UCSD-AML1 (cell line): ENCODE data around the gene COL17A1.

Experiments
- DNase-seq: peaks from one replicate; lab custom pipeline; 2025; ENCODE audit not compliant: unreplicated experiment; lab: John Stamatoyannopoulos, UW

COL17A1 gene

DNA sequence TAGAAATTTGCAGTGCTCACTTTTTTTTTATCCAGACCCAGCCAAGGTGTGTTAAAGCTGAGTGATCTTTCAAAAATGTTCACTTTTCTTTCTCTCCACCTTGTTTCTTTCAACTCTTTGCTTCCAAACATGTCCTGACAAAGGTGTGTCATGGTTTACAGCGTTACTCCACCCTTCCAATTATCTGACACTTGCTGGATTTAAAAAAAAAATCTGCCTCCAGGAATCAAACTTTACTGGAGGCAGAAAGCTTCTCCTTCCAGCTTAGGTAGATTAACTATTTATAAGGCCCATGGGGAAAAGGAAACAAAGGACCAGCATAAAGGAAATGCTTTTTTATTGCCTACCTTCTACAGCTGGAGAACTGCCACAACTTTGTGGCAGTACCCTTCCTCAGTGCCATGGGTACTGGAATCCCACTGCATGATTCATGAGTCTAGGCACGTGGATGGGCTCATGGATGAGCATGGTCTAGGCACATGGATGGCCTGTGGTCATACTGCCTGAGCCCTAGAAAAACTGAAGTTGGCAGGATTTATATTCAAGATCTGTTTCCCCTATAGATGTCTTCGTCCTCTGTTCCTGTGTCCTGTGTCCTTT, at the start of gene COL17A1:
COL17A1 (minus strand) TSS at position 80 of the 600 bp plus-strand sequence. CDS start 5,207 bp downstream, outside the sequence.
- DNase-seq = no peak

DNA sequence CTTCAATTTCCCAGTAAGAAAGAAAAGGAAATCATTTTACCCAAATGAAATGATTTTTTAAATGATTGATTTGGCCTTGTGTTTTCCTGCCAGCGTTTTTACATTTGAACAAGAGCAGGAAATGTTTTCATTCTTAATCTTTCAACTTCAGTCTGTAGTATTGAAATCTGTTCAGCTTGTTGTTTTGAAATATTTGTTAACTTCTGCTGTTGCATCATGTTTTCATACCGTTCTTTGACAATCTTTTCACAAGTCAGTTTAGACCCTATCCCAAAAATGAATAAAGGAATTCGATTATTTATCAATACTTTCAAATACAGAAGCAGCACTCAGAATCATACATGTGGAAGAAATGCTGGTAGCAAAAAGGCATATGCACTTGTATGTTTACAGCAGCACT, 44.4 kb upstream of the COL17A1 start:
- DNase-seq = no peak

DNA sequence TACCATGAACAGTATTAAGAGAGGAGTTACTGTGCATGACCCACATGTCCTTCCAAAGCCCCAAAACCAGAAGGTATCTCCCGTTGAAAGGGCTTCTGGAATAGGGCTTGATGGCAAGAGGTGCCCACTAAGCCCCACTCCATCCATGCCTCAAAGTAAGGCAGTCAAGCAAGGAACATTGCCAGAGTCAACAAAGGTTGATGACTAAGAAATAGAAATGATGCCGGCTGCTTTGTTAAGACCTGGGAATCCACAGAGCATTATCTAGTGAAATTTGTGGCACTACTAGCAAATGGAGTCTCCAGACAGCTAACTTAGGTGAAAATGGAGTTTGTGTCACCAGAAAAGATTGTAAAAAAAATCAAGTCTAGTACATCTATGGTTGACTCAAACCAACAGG, 42.5 kb upstream of the COL17A1 start:
- no peak for DNase-seq

DNA sequence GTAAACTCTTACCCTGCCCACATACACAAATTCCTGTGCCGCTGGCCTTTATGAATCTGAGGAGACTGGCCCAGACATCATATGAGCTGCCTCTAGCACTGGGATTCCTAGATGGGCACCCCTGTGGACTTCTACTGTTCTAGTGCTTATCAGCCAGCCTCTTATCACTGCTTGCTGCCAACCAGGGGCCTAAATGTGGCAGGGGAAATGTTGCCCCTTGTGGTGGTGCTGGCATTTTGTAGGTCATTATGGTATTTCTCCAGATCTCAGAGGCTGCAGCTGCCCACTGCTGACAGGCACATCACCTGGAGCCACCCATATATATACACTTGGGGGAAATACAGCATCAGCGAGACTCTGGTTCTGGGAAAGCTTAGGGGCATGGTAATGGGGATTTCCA, 41.7 kb upstream of the COL17A1 start:
- peak; percentile 16 for DNase-seq

DNA sequence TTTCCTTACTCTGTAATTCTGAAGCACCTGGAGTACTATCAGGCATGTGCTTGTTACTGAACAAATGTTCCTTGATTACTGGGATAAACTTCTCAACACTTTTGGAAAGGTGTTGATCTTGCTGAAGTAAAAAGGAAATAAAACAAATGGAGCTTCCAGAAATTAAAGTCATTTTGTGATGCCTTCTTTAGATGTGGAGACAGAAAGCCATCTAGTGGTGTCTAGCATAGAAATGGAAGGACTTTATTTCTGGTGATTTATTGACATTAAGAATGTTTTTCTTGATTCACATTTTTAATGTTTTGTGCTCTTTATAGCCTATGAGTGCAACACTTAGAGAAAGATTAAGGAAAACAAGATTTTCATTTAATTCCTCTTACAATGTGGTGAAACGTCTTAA, 37.7 kb upstream of the COL17A1 start:
- no peak for DNase-seq

DNA sequence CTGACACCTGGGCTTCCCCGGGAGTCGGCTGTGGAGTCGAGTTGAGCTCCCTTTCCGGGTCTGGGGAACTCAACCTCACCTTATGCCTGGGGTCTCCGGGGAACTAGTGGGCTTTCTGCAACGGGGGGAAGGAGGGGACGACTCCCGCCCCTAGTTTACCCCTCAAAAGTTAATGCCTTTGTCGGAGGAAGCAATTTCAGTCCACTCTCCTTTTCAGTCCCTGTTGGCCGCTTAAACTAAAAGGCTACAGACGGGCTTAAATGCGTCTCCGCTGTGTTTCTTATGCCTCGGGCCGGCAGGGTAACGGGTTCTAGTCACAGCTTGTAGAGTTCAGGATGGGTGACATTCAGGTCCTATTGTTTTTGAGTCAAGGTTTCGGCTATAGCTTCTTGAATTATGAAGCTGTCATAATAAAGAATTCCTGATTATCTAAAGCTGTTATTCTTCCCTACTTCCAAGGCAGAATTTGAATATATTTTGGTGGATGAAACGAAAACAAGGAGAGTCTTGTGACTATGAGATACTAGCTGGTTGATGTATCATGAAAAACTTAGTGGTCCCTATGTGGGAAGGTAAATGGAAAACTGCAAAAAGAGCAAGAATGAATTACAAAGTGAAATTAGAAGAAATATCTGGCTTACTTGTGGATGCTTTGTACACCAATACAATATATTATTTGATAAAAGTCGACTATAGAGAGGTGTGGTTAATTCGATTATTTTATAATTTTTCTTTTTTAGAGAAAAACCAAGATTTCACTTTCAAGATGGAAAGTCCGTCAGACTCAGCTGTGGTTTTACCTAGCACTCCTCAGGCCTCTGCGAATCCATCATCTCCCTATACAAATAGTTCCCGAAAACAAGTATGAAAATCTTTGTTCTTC, 36.8 kb upstream of the COL17A1 start:
- no peak for DNase-seq

DNA sequence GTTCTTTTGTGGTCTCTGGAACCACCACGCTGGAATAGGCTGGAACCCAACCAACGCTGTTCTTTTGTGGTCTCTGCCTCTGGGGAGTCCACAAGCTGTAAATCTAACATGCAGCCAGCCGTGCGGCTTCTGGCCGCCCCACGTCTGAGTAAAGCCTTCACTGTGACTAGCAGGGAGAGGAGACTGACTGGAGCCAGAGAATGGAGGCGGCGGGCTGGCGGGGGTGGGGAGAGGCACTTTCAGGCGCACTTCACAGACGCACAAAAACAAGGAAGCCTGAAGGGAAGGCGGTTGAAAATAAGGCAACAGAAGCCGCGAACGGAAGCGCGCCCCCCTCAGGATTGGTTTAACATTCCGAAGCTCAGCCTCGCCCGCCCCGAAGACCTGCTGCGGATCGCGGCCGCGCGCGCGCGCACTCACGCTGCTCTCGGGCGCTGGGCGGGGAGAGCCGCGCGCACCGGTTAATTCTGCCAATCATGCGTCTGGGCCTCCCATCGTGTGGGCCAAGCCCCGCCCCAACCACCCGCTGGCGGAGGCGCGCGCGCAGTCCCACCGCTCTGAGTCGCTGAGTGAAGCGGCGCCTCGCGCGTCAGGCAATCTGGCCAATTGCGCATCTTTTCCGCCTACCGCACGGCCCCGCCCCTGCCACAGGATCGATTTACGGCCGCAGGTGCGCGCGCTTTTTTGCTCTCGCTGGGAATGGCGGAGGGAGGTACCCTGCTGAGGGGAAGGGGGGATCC, 36.0 kb upstream of the COL17A1 start, which contains the start of gene SFR1:
SFR1 (plus strand) TSS at position 687 of the 740 bp plus-strand sequence; CDS start at position 700, 13 bp downstream.
- peak; percentile 100 for DNase-seq

DNA sequence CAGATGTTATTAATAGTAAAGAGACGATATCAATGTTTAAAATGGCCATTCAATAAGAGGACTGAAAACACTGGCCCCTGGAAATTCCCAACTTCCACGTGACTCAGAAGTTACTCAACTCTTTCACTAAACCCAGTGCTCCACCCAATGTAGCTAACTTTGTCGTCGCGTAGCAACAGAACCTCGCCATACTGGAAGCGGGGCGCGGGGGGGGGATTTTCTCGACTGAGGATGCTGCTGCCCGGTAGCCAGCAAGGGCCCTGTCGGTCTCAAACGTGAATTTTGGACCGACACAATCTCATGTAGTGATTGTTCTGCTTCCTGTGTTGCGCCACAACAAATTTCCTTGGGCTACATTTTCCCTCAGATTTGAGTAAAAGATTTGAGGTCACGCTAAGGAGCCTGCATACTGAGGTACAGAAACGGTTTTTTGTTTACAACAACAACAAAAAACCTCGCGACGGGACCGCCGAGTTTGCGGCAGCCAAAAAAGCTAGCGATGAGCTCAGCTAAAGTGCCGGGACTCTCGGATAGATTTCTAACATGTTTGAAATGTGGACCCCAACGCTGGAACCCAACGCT, 35.3 kb upstream of the COL17A1 start:
- DNase-seq = peak; percentile 54

DNA sequence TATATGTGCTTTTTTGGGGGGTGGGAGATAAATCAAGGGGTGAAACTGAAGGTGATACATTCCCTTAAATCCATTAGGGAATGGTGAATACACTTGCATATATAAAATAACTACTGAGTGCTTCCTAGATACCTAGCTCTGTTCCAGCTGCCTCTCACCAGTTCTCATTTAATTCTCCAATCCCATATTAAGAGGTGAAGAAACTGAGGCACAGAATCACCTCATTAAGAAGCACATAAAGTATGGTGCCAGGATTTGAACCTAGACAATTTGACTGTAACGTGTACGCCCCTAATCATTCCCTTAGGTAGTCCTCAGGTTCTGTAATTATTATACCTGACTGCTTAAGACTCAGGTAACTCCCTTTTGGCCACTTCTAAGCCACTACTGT, 34.8 kb upstream of the COL17A1 start:
- DNase-seq = no peak

DNA sequence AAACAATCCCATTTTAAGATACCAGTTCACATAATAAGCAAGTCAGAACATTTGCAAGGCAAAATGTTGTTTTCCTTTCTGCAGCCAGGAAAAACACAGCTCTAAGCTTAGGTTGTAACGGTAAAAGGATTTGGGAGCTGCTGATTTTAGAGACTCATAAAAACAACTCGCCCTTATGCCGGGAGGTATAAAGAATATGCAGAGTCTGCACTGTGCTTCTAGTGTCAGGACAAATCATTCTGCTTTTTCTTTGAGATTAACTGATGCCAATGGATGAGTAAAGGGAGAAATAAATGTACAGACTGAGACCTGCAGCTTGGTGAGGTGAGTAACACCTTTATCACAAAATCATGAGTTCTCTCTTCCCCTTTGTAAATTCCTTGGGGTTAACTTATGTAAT, 34.3 kb upstream of the COL17A1 start:
- DNase-seq = no peak

DNA sequence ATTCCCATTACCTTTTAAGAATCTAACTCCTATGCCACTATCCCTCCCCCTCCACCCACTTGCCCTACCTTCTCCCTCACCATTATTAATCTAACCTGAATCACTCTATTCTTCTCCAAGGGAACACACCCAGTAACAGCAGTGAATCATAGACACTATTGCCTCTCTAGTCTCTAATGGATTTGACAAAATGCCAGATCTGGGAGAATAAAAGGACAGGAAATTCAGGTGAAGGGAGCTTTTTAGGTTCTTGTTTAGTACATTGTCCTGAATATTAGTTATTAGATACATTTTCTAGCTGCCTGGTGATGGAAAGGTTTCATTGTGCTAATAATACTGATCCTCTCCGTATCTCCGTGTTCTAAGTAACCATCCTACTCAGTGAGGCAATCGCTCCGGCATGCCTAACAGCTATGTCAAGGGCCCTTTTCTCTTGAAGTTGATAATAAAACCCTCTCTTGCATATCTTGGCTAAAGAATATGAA, 32.2 kb upstream of the COL17A1 start:
- no peak for DNase-seq

DNA sequence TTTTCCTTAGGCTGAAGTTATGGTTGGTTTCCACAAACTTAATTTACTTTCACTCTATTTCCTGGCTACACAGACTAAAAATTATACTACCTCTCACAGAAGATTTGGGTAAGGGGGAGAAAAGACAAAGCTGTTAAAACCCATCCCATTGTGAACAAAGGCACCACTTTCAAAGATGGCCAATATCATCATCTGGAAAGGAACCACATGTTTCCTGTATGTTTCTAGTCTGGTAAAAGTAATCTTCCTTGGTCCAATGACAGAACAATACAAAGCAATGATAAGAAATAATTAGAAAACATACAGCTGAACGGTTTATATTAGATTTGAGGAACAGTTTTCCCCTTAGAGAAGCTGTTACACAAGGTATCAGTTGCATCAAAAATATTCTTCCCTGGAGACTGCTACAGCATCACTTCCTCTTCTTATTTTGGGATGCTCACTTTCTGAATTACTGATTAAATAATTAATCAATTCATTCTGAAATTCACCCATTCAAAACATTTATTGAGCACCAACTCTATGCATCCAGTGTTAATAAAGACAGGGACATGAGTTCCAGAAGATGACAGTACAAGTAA, 27.8 kb upstream of the COL17A1 start:
- DNase-seq = no peak

DNA sequence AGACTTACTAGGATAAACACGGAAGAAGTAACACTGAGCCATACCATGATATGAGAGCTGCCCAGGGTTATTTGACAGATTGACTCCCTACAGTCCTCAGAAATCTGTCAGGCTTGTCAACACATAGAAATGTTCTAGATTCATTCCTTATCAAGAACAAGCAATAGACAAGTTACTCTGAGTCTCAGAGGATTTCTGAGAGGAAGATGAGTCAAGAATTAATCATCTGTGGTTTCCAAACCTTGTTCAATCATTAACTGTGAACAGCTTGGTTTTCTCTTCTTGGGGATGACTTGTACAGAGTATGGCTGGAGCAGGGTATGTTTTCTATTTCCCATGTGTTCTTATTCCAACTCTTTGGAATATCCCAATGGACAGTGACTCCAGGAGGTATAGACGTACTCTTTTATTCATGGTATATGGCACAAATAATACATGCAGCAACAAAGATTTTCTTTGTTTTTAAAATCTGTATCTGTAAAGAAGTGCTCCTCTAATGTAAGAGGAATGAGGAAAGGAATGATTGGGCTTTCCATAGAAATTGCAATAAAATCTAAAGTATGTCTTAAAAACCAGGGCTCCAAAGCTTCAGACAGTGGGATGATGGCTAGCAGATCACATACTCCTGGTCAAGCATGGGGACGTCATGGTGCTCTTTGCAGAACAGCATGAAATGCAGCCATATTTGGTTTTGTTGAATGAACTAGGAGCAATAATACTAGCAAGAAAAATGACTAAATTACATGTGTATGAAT, 24.4 kb upstream of the COL17A1 start:
- DNase-seq = no peak

DNA sequence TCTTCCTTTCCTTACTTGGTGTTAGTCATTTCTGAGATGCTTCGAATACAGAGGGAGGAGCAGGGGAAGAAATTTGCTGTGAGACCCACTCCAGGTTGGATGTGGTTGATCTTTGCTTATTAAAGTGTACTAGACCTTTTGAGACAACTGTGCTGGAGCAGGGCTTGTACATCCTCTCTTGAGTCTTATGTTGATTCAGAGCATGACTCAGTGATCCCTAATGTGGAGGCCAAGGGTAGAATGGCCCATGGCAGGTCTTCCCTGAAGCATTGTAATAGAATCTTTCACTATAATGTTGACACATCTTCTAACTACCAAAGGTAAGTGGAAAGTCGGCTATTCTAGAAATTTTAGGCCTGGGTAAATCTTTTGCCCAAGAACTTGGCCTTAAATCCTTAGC, 19.2 kb upstream of the COL17A1 start:
- no peak for DNase-seq

DNA sequence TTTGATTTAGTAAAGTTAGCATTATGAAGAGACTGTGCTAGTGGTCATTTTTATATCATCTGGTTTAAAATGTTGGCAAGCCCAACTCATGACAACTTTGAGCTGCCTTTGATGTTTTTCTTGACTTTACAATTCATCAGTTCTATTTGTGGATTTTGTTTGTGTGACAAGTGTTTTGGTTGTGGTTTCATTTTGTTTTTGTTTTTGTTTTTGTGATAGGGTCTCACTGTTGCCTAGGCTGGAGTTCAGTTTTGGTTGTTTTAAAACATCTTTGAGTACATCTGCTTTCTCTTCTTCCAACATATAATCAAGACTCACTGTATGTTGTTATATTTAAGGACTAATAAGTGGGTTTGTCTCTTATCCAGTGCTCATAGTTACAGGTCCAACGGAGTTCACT, 18.7 kb upstream of the COL17A1 start:
- no peak for DNase-seq

DNA sequence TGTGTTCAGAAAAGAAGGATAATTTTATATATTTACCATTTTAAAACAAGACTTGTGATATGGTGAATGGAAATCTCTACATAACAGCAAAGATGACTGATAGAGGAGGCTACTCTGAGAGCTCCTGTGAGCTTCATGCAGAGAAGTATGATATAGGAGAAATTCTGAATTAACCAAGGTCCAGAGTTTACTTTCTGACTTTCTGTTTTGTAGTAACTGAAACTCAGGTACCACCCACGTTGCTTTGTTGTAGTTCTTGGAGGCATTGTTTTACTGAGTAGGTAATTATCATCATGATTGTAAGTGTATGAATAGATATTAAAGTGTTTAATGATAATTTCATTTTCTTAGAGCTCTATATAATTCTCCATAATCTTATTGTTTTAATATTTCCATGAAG, 18.3 kb upstream of the COL17A1 start:
- DNase-seq = no peak

DNA sequence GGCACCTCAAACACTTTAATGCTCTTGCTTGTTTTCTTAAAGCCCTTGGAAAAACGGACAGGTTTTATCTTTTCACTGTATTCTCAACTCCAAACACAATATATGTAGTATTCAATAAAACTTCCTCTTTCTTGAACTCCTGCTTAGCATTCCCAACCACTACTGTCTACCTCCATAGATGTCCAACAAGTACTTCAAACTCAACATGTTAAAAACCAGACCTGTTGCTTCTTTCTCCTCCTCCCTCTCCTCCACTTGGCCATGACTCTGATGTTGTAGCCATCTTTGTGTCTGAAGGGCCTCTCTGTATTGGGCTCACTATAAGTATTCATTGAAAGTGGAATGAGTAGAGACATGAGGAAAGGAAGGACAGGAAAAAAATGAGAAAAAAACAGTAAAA, 16.2 kb upstream of the COL17A1 start:
- DNase-seq = no peak

DNA sequence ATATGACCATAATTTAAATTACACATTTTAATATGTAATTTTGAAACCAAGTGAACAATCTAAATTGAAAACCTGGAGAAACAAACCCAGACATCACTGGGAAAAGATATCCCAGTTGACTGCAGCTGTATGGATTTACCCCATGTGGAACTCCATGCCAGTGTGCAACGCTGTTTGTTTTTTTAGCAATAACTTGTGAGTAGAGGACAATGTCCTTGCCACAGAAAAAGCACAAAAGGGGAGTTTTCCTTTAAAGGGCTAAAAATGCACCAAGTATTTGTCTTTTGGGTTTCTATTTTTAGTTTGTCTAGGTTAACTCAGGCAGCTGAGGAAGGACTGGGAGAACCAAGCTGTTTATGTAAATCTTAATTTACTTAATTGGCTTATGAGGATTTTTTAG, 15.1 kb upstream of the COL17A1 start:
- no peak for DNase-seq

DNA sequence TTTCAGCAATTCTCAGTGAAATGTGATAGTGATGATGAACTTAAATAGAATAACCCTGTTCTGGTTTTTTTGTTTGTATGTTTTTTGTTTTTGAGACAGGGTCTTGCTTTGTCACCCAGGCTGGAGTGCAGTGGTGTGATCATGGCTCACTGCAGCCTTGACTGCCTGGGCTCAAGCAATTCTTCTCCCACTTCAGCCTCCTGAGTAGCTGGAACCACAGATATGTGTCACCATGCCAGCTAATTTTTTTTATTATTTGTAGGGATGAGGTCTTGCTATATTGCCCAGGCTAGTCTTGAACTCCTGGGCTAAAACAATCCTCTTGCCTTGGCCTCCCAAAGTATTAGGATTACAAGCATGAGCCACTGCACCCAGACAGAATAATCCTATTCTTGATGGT, 14.3 kb upstream of the COL17A1 start:
- DNase-seq = no peak

DNA sequence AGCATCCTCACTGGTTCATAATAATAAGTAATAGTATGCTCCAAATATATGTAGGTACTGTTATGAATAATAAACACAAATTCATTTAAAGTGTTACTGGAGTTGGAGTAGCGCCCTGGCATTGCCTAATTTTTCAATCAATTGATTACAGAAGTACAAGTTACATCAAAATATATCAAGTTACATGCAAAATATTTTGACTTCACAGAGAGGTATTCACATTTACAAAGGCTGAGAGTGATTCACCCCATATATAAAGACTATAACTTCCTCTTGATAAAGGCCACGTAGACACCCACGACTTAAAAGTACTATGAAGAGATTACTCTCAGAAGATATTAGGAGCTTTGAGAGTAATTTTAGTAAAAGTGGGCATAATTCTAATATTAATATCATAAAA, 13.6 kb upstream of the COL17A1 start:
- no peak for DNase-seq
